Keratinocyte (primary cell): ENCODE data around the gene RIN3. TPM values are rescaled to one million over a fixed set of nuclear protein-coding genes. Genes with fewer than 3 reads are reported as not detected.

Source experiments
- DNase-seq: peaks from one replicate; pipeline ENCODE4 v3.0.0-alpha.2; 2011; ENCODE audit warnings: low read depth, missing footprints, low spot score
- FAIRE-seq: peaks from 2 replicates; lab custom pipeline; 2011; peaks lifted over from hg19 to GRCh38; lab: Jason Lieb, UNC
- H2AFZ ChIP-seq: 2 replicates; pipeline ENCODE4 v1.6.0; 2012; ENCODE audit warnings: low read length, control low read depth, inconsistent platforms; ENCODE audit not compliant: control insufficient read depth
- H3K27ac ChIP-seq: 2 replicates; pipeline ENCODE4 v1.5.1; 2011; ENCODE audit warnings: low read length; ENCODE audit not compliant: control insufficient read depth, insufficient read depth
- H3K27me3 ChIP-seq: 3 replicates; pipeline ENCODE4 v1.6.0; 2011; ENCODE audit warnings: low read length; ENCODE audit not compliant: control insufficient read depth, insufficient read depth; ENCODE audit errors: extremely low read depth
- H3K36me3 ChIP-seq, 2 experiments: 2 replicates in 1 of 2; 3 replicates in 1 of 2; pipeline ENCODE4 v1.5.1; 2011; ENCODE audit warnings: low read length in 2 of 2, mild to moderate bottlenecking in 1 of 2; ENCODE audit not compliant: control insufficient read depth in 2 of 2, insufficient read depth in 2 of 2; ENCODE audit errors: extremely low read depth in 1 of 2
- H3K4me1 ChIP-seq: 3 replicates; pipeline ENCODE4 v1.5.1; 2011; ENCODE audit warnings: low read length; ENCODE audit not compliant: control insufficient read depth, insufficient read depth; ENCODE audit errors: extremely low read depth
- H3K4me2 ChIP-seq: 3 replicates; pipeline ENCODE4 v1.6.0; 2011; ENCODE audit warnings: low read depth, low read length; ENCODE audit not compliant: control insufficient read depth, insufficient read depth; ENCODE audit errors: extremely low read depth
- H3K4me3 ChIP-seq, 3 experiments: fragments of 200-600 bp in 1 of 3; sonication (generic) in 1 of 3; 2 replicates in 2 of 3; 3 replicates in 1 of 3; pipeline ENCODE4 v1.5.1; 2011 to 2016; ENCODE audit warnings: low read length in 3 of 3, mild to moderate bottlenecking in 3 of 3, control low read depth in 2 of 3, inconsistent platforms in 1 of 3, low read depth in 1 of 3, mixed read lengths in 1 of 3, mixed run types in 1 of 3, moderate library complexity in 1 of 3; ENCODE audit not compliant: control insufficient read depth in 2 of 3, insufficient read depth in 2 of 3; ENCODE audit errors: extremely low read depth in 1 of 3
- H3K79me2 ChIP-seq: 2 replicates; pipeline ENCODE4 v1.6.0; 2012; ENCODE audit warnings: low read length; ENCODE audit not compliant: control insufficient read depth, insufficient read depth
- H3K9ac ChIP-seq: 3 replicates; pipeline ENCODE4 v1.6.0; 2011; ENCODE audit warnings: low read length; ENCODE audit not compliant: control insufficient read depth, insufficient read depth; ENCODE audit errors: extremely low read depth
- H3K9me1 ChIP-seq: 3 replicates; pipeline ENCODE4 v1.6.0; 2011; ENCODE audit warnings: low read length; ENCODE audit not compliant: control insufficient read depth, insufficient read depth; ENCODE audit errors: extremely low read depth
- H3K9me3 ChIP-seq: 2 replicates; pipeline ENCODE4 v1.5.1; 2012; ENCODE audit warnings: low read depth, low read length; ENCODE audit not compliant: control insufficient read depth
- H4K20me1 ChIP-seq: 3 replicates; pipeline ENCODE4 v1.6.0; 2011; ENCODE audit warnings: low read length; ENCODE audit not compliant: control insufficient read depth, insufficient read depth; ENCODE audit errors: extremely low read depth
- CTCF ChIP-seq, 3 experiments: IDR thresholded peaks in 1 of 3; conservative IDR thresholded peaks in 1 of 3; optimal IDR thresholded peaks in 1 of 3; 2 replicates in 2 of 3; 3 replicates in 1 of 3; pipeline versions ENCODE3 to v1.5.1; 2011; ENCODE audit warnings: low read length in 3 of 3, mild to moderate bottlenecking in 3 of 3, moderate library complexity in 2 of 3, control low read depth in 1 of 3, inconsistent platforms in 1 of 3; ENCODE audit not compliant: insufficient read depth in 2 of 3; ENCODE audit errors: extremely low read depth in 1 of 3
- EZH2 ChIP-seq: IDR thresholded peaks from one replicate; pipeline ENCODE4 v1.6.1; 2012; ENCODE audit warnings: inconsistent platforms, mild to moderate bottlenecking, low read length, moderate library complexity
- dilution Hi-C: fragments of 300-500 bp; cut with MboI; formaldehyde crosslinking; loops from one replicate; pipeline ENCODE4 v1.7.0; 2020; ENCODE audit warnings: low sequenced_read_pairs; ENCODE audit not compliant: extremely low pct_ligation_motif_present
- polyA plus RNA-seq, 5 experiments: library from polyadenylated mRNA; depleted of rRNA in 3 of 5; stranded (reverse) in 3 of 5; stranded (forward) in 1 of 5; unstranded in 1 of 5; fragments of >200 nt; gene quantifications; 1 replicate in 1 of 5; 2 replicates in 3 of 5; 3 replicates in 1 of 5; pipeline versions ENCODE4 v1.2.1 to v1.2.3, GENCODE V29; 2011 to 2012; ENCODE audit warnings: missing spikeins in 2 of 5, low read depth in 1 of 5, low replicate concordance in 1 of 5

Gene RIN3
- polyA plus RNA-seq, 1 donor (not counting 4 experiments of a cell fraction or from before 2014, with no cell fraction given), result 1.2 TPM

GRCh38 chr14:92564344-92565039, 50.9 kb downstream of the RIN3 start:
- DNase-seq, result no peak
- Histone ChIP-seq H3K9me1 (no peaks in the 10 kb centered on the region), H3K36me3 (peaks cover 3 to 7% of the 10 kb centered on the region in 2 experiments), H3K4me1 (peaks cover 18% of the 10 kb centered on the region), H3K4me3 (no peak overlapping the region), H4K20me1 (peaks cover 3% of the 10 kb centered on the region), H3K27me3 (no peaks in the 10 kb centered on the region), H3K27ac (no peak overlapping the region), H3K9me3 (peaks cover 2% of the 10 kb centered on the region), H3K9ac (no peak overlapping the region), H3K4me2 (no peak overlapping the region), H3K79me2 (no peaks in the 10 kb centered on the region), H2AFZ (no peak overlapping the region)
- dilution Hi-C loops, result no loop called here
- TF ChIP-seq CTCF (optimal IDR thresholded peaks at IDR 0.05 in 1 of 3, IDR thresholded peaks at IDR 0.05 in 1 of 3, conservative IDR thresholded peaks at IDR 0.05 in 1 of 3; ENCODE audit: extremely low read depth in 1 of 3, insufficient read depth in 2 of 3, low read length in 3 of 3) (no peak), EZH2 (no peak)
- no peak for FAIRE-seq

GRCh38 chr14:92565040-92565717, 51.6 kb downstream of the RIN3 start:
- Histone ChIP-seq H3K27me3 (no peaks in the 10 kb centered on the region), H3K9ac (no peak overlapping the region), H3K4me2 (no peak overlapping the region), H3K9me3 (peaks cover 2% of the 10 kb centered on the region), H3K9me1 (no peaks in the 10 kb centered on the region), H3K79me2 (no peaks in the 10 kb centered on the region), H2AFZ (no peak overlapping the region), H3K4me1 (peaks cover 18% of the 10 kb centered on the region), H3K36me3 (peaks cover 3 to 7% of the 10 kb centered on the region in 2 experiments), H3K27ac (no peak overlapping the region), H4K20me1 (peaks cover 3% of the 10 kb centered on the region), H3K4me3 (no peak overlapping the region)
- no peak for DNase-seq
- TF ChIP-seq CTCF (optimal IDR thresholded peaks at IDR 0.05 in 1 of 3, IDR thresholded peaks at IDR 0.05 in 1 of 3, conservative IDR thresholded peaks at IDR 0.05 in 1 of 3; ENCODE audit: extremely low read depth in 1 of 3, insufficient read depth in 2 of 3, low read length in 3 of 3) (no peak), EZH2 (no peak)
- no peak for FAIRE-seq
- dilution Hi-C loops, result no loop called here
